PFSK-1 (cell line): Measurements from ENCODE around the gene WDR33.

Experiments used
- SIN3A ChIP-seq: IDR thresholded peaks from 2 replicates; pipeline ENCODE4 v1.6.1; 2012; ENCODE audit warnings: mild to moderate bottlenecking, low read length, moderate library complexity, borderline replicate concordance; ENCODE audit not compliant: insufficient read depth
- TF ChIP-seq, protein P1 (sequence below), 2 experiments: IDR thresholded peaks; 2 replicates each; pipeline versions ENCODE4 v1.6.1 to v1.8.0; 2011 to 2012; ENCODE audit warnings: low read depth in 2 of 2, low read length in 2 of 2, control low read depth in 1 of 2, inconsistent platforms in 1 of 2, mild to moderate bottlenecking in 1 of 2, moderate library complexity in 1 of 2; ENCODE audit not compliant: insufficient read depth in 1 of 2

DNA sequence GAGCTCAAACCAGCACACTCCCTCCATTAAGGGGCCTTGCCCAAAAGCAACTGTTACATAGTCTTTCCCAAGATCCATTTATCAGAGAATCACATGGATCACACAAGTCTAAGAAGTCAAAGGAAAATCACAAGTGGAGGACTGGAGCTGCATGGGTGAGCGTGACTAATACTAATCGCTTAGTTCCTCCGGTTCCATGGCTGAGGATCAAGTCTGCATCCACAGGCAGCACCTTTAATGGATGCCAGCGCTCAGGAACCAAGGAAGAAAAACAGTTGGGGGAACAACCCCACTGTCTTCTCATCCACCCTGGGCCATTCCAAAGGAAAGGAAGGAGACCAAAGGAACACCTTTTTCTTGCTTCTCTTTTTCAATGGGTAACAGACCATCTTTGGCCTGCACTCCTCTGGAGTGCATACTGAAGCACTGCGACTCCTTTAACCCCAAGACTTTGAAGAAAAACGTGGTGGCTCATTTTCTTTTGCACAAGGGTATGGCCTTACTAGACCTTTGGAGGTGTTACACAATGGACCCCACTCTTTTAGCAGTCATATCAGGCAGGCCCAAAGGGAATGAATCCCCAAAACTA is 9.2 kb upstream of the WDR33 start:
- TF ChIP-seq SIN3A: no peak
- TF ChIP-seq, protein P1, sequence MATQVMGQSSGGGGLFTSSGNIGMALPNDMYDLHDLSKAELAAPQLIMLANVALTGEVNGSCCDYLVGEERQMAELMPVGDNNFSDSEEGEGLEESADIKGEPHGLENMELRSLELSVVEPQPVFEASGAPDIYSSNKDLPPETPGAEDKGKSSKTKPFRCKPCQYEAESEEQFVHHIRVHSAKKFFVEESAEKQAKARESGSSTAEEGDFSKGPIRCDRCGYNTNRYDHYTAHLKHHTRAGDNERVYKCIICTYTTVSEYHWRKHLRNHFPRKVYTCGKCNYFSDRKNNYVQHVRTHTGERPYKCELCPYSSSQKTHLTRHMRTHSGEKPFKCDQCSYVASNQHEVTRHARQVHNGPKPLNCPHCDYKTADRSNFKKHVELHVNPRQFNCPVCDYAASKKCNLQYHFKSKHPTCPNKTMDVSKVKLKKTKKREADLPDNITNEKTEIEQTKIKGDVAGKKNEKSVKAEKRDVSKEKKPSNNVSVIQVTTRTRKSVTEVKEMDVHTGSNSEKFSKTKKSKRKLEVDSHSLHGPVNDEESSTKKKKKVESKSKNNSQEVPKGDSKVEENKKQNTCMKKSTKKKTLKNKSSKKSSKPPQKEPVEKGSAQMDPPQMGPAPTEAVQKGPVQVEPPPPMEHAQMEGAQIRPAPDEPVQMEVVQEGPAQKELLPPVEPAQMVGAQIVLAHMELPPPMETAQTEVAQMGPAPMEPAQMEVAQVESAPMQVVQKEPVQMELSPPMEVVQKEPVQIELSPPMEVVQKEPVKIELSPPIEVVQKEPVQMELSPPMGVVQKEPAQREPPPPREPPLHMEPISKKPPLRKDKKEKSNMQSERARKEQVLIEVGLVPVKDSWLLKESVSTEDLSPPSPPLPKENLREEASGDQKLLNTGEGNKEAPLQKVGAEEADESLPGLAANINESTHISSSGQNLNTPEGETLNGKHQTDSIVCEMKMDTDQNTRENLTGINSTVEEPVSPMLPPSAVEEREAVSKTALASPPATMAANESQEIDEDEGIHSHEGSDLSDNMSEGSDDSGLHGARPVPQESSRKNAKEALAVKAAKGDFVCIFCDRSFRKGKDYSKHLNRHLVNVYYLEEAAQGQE (IDR thresholded peaks at IDR 0.05; ENCODE audit: insufficient read depth in 1 of 2, low read depth in 2 of 2, low read length in 2 of 2): no peak
